Stomach smooth muscle (tissue), 2 donors: ENCODE measurements around the gene ST3GAL2.
"Not testable (repeated sequence)": the region's sequence is repeated elsewhere in the genome, so short reads cannot be mapped to it uniquely, and the experiment has no call there.

Source experiments
- H3K27ac ChIP-seq: one replicate; pipeline ENCODE4 v1.7.0; 2013; ENCODE audit warnings: mild to moderate bottlenecking, low read length, inconsistent platforms
- H3K27me3 ChIP-seq, 2 donors: one replicate each; pipeline ENCODE4 v1.7.0; 2013; ENCODE audit warnings: low read length in 2 of 2; ENCODE audit not compliant: insufficient read depth in 2 of 2, control insufficient read depth in 1 of 2
- H3K36me3 ChIP-seq, 2 donors: one replicate each; pipeline ENCODE4 v1.7.0; 2013; ENCODE audit warnings: low read length in 2 of 2; ENCODE audit not compliant: control insufficient read depth in 2 of 2, insufficient read depth in 2 of 2
- H3K4me1 ChIP-seq: one replicate; pipeline ENCODE4 v1.7.0; 2013; ENCODE audit warnings: low read length; ENCODE audit not compliant: control insufficient read depth, insufficient read depth
- H3K4me3 ChIP-seq, 2 donors: one replicate each; pipeline ENCODE4 v1.7.0; 2013; ENCODE audit warnings: low read length in 2 of 2
- H3K9ac ChIP-seq, 2 donors: one replicate each; pipeline ENCODE4 v1.7.0; 2013; ENCODE audit warnings: low read length in 2 of 2, mild to moderate bottlenecking in 1 of 2
- H3K9me3 ChIP-seq, 2 donors: one replicate each; pipeline ENCODE4 v1.7.0; 2013; ENCODE audit warnings: low read length in 2 of 2; ENCODE audit not compliant: control insufficient read depth in 2 of 2
- donor health status: healthy.
- donor health status: Pancreatic carcinoma.

The ST3GAL2 gene

DNA sequence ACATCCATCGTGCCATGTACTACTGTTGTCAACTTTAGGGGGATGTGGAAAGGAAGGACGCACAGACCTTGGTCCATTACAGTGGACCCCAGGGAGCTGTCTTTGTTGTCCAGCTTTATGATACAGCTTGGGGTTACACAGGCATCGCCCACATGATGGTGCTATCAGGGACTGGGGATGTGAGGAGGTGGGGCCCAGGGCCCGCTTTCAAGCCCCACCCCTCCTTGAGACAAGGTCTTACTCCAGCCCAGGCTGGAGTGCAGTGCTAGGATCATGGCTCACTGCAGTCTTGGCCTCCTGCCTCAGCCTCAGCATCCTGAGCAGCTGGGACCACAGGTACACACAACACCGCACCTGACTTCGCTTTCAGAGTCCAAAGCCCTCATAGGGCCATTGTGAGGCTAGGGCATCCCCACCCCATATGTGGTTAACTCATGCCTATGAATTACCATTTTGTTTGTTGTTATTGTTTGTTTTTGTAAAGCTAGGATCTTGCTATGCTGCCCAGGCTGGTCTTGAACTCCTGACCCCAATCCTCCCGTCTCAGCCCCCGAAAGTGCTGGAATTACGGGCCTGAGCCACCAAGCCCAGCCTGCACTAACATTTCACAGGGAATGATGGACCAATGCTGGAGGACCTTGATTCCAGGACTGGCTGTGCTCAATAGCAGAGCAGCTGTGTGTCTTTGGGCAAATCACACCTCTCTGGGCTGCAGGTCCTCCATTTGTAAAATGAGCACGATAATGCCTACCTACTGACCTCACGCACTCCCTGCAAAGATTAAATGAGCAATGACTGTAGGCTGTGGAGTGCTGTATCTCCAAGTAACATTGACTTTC lies 17.2 kb downstream of the ST3GAL2 start:
- Histone ChIP-seq H3K9ac (no peak overlapping the region), H3K4me3 (no peak overlapping the region), H3K36me3 (peaks cover 0 to 5% of the 10 kb centered on the region in 2 donors), H3K27ac (no peak overlapping the region), H3K27me3 (no peaks in the 10 kb centered on the region), H3K4me1 (peaks cover 21% of the 10 kb centered on the region), H3K9me3 (no peaks in the 10 kb centered on the region)

DNA sequence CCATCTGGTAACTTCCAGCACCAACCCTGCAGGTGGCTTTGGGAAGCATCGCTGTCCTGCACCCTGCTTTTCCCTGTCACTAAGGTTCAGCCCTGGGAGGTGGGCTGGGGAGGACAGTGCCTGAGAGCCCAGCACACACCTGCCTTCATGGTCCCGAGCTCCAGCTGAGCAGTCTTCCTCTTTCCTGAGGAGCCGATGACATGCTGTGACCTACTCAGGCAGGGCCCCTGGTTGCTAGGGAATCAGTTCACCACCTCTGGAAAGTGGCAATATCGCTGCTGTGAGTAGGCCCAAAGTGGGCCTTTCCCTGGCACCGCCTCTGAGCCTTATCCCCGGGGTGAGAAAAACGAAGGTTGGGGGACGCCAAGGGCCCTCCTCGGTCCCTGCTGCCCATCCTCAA lies 17.9 kb downstream of the ST3GAL2 start:
- H3K9me3 ChIP-seq, result no peaks in the 10 kb centered on the region
- peaks cover 21% of the 10 kb centered on the region for H3K4me1 ChIP-seq
- no peak overlapping the region for H3K9ac ChIP-seq
- no peaks in the 10 kb centered on the region for H3K27me3 ChIP-seq
- peaks cover 0 to 5% of the 10 kb centered on the region in 2 donors for H3K36me3 ChIP-seq
- H3K27ac ChIP-seq, result no peak overlapping the region
- H3K4me3 ChIP-seq, result no peak overlapping the region

DNA sequence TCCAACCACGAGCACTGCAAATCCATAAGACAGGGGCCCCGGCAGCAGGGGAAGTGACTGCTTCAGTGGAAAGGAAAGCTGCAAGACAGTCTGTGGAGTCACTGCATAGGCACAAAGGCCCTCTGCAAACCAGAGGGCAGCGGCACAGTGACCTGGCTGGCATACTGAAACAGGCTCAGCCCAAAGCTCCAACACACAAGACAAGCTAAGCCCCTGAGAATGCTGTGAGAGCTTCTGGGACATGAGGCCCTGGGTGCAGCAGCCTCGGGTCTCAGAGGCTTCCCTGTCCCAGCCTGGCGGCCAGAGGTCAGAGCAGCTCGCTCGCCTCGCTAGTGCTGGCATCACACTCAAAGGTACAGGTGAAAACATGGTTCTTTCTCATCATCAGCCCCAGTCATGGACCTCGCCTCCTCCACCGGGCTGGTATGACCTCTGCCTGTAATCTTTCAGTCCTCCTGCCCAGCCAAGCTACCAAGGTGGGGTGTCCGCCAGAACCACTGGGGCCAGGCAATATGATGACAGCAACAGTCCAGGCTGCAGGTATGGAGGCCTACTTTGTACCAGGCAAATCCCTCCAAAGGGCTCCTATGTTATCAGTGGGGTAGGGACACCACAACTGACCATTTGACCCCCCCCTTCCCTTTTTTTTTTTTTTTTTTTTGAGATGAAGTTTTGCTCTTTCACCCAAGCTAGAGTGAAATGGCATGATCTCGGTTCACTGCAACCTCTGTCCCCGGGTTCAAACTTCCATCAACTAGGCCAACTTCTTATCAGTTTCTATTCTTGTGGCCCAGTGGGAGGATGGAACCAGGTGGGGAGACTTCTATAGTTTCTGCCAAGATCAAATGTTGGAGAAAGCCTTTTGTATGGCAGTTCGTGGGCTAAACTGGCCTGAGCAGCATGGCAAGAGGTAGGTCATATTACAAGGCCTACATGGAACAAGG lies 19.2 kb downstream of the ST3GAL2 start:
- H3K4me3 ChIP-seq, result no peak overlapping the region
- H3K9ac ChIP-seq, result no peak overlapping the region

DNA sequence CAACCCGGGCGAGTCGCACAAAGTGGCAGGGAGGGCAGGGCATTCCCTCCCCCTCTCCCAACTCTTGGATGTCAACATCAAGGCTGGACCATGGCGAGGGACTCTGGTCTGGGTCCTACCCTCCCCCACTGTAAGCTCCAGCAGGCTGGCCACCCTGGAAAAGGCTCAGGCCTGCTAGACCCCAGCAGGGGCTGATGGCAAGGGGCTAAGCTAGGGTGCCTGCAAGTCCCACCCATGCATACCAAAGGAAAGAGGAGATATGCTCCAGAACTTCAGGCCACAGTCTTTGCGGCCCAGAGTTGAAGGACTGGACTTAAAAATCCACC lies 19.9 kb downstream of the ST3GAL2 start:
- Histone ChIP-seq H3K27ac (no peak overlapping the region), H3K36me3 (no peaks in the 10 kb centered on the region), H3K9me3 (no peaks in the 10 kb centered on the region), H3K4me3 (no peak overlapping the region), H3K4me1 (peaks cover 21% of the 10 kb centered on the region), H3K9ac (no peak overlapping the region), H3K27me3 (no peaks in the 10 kb centered on the region)

More for the DNA sequence above, 19.2 kb downstream of the ST3GAL2 start:
- Histone ChIP-seq H3K27me3 (no peaks in the 10 kb centered on the region), H3K9me3 (no peaks in the 10 kb centered on the region), H3K36me3 (peaks cover 0 to 2% of the 10 kb centered on the region in 2 donors), H3K27ac (no peak overlapping the region), H3K4me1 (peaks cover 21% of the 10 kb centered on the region)

DNA sequence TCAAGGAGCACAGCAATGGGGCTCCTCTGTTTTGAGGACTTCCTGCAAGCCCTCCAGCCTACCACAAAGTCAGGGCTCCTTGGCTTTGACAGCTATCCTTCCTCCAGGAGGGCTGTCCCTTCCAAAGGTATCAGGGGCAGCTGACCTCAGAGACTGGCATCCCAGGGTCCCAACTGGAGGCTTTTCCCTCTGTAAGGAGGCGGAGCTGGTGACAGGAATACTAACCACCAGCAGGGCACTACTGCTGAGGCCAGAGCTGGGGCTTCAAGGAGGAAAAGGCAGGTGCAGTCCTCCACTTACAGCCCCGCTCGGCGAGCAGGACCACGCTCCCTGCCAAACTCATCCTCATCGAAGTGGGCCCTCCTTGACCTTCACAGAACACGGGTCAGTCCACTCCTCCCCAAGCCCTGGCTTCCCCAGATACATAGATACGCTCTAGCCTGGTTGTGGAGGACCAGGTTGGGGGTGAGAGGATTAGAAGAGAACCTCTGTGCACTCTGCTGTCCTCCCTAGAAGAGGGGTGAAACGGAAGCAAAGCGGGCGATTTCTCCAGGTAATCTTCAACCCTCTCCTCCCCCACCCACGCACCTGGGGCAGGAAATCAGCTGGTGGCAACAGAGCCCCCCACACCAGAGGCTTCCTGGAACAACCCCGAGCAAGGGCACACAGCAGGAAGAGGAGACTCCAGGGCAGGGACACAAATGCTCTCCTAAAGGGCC lies 20.5 kb downstream of the ST3GAL2 start:
- Histone ChIP-seq H3K27me3 (no peaks in the 10 kb centered on the region), H3K9ac (no peak overlapping the region), H3K9me3 (no peaks in the 10 kb centered on the region), H3K27ac (no peak overlapping the region), H3K36me3 (no peaks in the 10 kb centered on the region), H3K4me3 (no peak overlapping the region), H3K4me1 (peaks cover 21% of the 10 kb centered on the region)

DNA sequence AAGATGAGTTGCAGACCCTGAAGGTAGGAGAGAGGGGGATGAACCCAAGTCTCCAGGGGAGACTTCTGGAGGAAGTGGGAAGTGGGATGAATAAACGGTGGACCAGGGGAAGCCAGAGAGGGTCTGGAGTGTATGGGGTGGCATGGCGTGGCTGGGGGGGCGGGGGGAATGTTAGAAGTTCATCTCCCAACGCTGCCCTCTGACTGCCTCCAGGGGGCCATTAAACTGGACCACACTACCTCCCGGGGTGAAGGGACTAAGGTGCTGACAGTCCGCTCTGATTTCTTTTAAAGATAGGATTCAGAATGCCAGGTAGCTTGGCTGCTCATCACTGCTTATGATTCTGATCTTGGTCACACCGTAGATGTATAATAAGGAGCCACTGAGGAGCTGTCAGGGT lies 21.2 kb downstream of the ST3GAL2 start:
- Histone ChIP-seq H3K4me1 (peaks cover 17% of the 10 kb centered on the region), H3K9ac (no peak overlapping the region), H3K36me3 (no peaks in the 10 kb centered on the region), H3K27me3 (no peaks in the 10 kb centered on the region), H3K4me3 (no peak overlapping the region), H3K27ac (no peak overlapping the region), H3K9me3 (no peaks in the 10 kb centered on the region)

DNA sequence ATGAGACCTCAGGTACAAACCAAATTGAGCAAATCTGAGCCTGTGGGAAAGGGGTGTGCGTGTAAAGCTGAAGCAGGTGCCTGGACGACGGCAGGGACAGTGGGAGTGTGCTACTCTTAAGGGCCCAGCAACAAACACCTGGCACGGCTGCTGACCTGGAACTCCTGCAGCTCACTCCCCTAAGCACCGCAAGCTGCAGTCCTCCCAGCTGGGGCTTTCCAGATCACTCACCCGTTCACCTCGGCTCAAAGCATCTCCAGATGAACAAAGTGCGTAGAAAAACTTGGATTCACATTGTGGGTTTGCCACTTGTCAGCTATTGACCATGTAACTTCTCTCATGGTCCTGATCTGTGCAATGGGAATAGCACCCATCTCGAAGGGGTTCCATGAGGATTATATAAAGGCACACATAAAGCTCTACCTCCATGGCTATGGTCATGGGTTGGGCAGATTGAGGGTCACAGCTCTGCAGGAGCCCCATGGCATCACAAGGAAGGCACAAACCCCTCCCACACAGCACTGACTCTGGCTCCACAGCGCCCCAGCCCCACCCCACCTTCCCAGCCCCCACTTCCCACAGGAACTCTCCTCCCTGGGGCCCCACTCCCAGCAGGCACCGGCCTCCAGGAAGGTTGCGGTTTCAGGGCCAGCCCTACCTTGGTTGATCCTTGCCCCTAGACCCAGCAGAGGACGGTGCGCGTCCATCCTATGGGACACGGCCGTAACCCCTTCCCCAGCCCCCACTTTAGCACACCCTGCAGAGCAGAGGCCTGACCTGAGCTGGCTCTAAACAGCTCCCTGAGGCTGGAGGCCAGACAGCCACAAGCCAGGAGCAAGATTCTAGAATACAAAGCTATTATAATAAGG lies 21.9 kb downstream of the ST3GAL2 start:
- Histone ChIP-seq H3K4me1 (peaks cover 12% of the 10 kb centered on the region), H3K36me3 (no peaks in the 10 kb centered on the region), H3K9me3 (no peaks in the 10 kb centered on the region), H3K4me3 (no peak overlapping the region), H3K27ac (no peak overlapping the region), H3K27me3 (no peaks in the 10 kb centered on the region), H3K9ac (no peak overlapping the region)

DNA sequence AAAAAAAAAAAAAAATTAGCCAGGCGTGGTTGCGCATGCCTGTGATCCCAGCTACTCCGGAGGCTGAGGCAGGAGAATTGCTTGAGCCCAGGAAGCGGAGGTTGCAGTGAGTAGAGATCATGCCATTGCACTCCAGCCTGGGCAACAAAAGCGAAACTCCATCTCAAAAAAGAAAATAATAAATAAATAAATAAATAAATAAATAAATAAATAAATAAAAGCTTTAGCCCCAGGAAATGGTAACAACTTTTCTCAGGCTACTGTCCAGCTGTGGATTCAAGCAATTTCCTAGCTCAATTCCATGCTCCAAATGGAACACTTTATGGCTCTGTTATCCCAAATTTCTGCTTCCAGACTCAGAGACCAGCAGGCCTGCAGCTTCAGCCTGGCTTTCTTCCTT lies 25.3 kb downstream of the ST3GAL2 start:
- H3K4me3 ChIP-seq, H3K4me1 ChIP-seq, H3K27me3 ChIP-seq, H3K27ac ChIP-seq, H3K36me3 ChIP-seq, H3K9me3 ChIP-seq, H3K9ac ChIP-seq: not testable (repeated sequence)

DNA sequence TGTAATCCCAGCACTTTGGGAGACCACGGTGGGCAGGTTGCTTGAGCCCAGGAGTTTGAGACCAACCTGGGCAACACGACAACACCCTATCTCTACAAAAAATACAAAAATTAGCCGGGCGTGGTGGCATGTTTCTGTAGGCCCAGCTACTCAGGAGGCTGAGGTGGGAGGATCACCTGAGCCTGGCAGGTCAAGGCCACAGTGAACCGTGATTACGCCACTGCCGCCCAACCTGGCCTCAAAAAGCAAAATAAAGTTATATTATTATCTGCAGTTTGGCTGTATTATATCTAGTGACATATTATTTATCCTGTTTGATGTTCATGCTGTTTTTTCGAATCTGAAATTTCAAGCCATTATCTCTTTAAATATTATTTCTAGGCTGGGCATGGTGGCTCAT lies 26.5 kb downstream of the ST3GAL2 start:
- Histone ChIP-seq H3K4me1 (peaks cover 2% of the 10 kb centered on the region), H3K4me3 (no peak overlapping the region), H3K9me3 (no peaks in the 10 kb centered on the region), H3K36me3 (no peaks in the 10 kb centered on the region), H3K27ac (no peak overlapping the region), H3K9ac (no peak overlapping the region), H3K27me3 (no peaks in the 10 kb centered on the region)

DNA sequence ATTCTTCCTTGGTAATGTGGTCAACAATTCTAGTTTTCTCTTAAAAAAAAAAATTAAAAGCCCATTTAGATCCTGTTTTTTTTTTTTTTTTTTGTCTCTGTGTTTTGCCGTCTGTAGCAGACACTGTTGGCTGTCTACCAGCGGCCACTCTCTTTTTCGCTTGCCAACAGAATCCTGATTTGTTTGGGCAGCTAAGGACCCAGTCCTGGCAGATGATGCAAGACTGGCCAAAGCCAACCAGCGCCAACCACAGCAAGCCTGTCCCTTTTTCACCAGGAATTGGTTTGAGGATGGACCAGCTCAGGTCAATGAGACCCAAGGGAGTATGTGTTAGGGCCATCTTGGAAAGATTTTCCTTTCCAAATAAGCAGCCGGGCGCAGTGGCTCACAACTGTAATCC lies 28.2 kb downstream of the ST3GAL2 start:
- H3K36me3 ChIP-seq, result no peaks in the 10 kb centered on the region
- H3K27me3 ChIP-seq, result no peaks in the 10 kb centered on the region
- no peak overlapping the region for H3K9ac ChIP-seq
- H3K9me3 ChIP-seq, result no peaks in the 10 kb centered on the region
- H3K4me1 ChIP-seq, result peaks cover 2% of the 10 kb centered on the region
- no peak overlapping the region for H3K27ac ChIP-seq
- H3K4me3 ChIP-seq, result no peak overlapping the region
